GM12874 (cell line): Measurements from ENCODE around the gene PVALEF.

Experiments used
- CTCF ChIP-seq: IDR thresholded peaks from 2 replicates; pipeline ENCODE4 v1.5.1; 2011; ENCODE audit warnings: low read depth, mild to moderate bottlenecking, control low read depth, low read length, moderate library complexity; ENCODE audit not compliant: insufficient read depth

Gene PVALEF

GRCh38 chr17:81230043-81230820 lies 64.9 kb downstream of the PVALEF start:
- TF ChIP-seq CTCF = peak; percentile 53

- TF ChIP-seq CTCF = no peak
Measured at GRCh38 chr17:81231121-81231645, 65.9 kb downstream of the PVALEF start.

- no peak for TF ChIP-seq CTCF
Measured at GRCh38 chr17:81231766-81232581, 66.7 kb downstream of the PVALEF start.
